ENCODE data around the gene FEZF2. TPM values are rescaled to one million over a fixed set of nuclear protein-coding genes. Genes with fewer than 3 reads are reported as not detected.

Gene FEZF2
- total and polyA plus RNA-seq, 2 experiments from 2014 or later: not detected

DNA sequence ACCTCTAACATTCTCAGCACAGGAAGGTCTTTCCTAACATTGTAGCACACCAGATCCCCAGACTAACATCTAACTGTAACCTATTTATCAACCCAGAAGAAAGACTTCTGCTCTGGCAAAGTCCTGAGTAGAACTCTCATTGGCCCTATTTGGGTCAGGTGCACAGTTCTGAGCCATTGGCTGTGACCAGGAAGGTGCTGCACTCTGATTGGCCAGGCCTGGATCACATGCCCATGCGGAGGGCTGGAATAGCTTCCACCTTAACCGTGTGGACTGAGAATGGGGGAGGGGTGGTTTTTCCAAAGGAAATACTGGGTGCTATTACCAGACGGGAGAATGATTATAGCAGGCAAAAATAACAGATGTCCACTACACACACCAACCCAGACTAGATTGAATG, 11.5 kb downstream of the FEZF2 start:
- WGBS (ENCODE audit: low lambda C conversion rate, missing lambda C conversion rate): 70% methylated on average over 3 of the region's 3 CpGs
- DNase-seq (ENCODE audit: low spot score): no peak
- Histone ChIP-seq H3K4me1 (ENCODE audit: insufficient read depth) (no peaks in the 10 kb centered on the region), H3K27ac (no peak overlapping the region), H3K9me3 (ENCODE audit: low read depth) (no peaks in the 10 kb centered on the region), H3K27me3 (peaks cover 72% of the 10 kb centered on the region), H3K9me2 (replicated peaks; ENCODE audit: insufficient read depth) (no peaks in the 10 kb centered on the region), H2AFZ (no peak overlapping the region), H3K4me2 (no peak overlapping the region), H3K79me2 (no peaks in the 10 kb centered on the region), H3K36me3 (replicated peaks; ENCODE audit: insufficient read depth, low read depth) (no peaks in the 10 kb centered on the region), H3K4me3 (no peak overlapping the region), H4K20me1 (ENCODE audit: insufficient read depth, poor library complexity, severe bottlenecking) (no peaks in the 10 kb centered on the region)
- TF ChIP-seq EZH2 (IDR thresholded peaks at IDR 0.05; ENCODE audit: borderline replicate concordance) (no peak), EZH2phosphoT487 (IDR thresholded peaks at IDR 0.05; ENCODE audit: low read depth, severe bottlenecking, unreplicated experiment) (no peak)
- TF ChIP-seq, protein P1, sequence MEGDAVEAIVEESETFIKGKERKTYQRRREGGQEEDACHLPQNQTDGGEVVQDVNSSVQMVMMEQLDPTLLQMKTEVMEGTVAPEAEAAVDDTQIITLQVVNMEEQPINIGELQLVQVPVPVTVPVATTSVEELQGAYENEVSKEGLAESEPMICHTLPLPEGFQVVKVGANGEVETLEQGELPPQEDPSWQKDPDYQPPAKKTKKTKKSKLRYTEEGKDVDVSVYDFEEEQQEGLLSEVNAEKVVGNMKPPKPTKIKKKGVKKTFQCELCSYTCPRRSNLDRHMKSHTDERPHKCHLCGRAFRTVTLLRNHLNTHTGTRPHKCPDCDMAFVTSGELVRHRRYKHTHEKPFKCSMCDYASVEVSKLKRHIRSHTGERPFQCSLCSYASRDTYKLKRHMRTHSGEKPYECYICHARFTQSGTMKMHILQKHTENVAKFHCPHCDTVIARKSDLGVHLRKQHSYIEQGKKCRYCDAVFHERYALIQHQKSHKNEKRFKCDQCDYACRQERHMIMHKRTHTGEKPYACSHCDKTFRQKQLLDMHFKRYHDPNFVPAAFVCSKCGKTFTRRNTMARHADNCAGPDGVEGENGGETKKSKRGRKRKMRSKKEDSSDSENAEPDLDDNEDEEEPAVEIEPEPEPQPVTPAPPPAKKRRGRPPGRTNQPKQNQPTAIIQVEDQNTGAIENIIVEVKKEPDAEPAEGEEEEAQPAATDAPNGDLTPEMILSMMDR (IDR thresholded peaks at IDR 0.05; ENCODE audit: poor library complexity): no peak

DNA sequence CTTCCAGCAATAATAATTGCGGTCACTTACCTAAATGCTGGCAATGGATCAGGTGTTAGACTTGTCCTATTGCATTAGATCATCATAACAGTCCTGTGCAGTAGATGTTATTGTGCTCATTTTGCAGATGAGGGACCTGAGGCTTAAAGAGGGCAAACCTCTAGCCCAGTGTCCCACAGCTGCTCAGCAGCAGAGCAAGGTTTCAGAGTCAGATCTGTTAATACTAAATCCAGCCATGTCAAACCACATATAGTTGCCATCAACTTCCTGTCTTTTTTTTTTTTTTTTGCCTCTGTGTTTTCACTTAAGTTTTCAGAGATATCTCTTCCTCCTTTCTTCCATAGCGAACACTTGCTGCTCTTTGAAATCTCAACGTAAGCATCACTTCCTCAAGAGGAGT, 12.1 kb downstream of the FEZF2 start:
- no peaks in the 10 kb centered on the region for H3K36me3 ChIP-seq (replicated peaks; ENCODE audit: insufficient read depth, low read depth)
- H3K9me3 ChIP-seq (ENCODE audit: low read depth): no peaks in the 10 kb centered on the region
- 92% methylated on average over 3 of the region's 3 CpGs for whole genome bisulfite sequencing (ENCODE audit: low lambda C conversion rate, missing lambda C conversion rate)
- no peaks in the 10 kb centered on the region for H3K9me2 ChIP-seq (replicated peaks; ENCODE audit: insufficient read depth)
- H4K20me1 ChIP-seq (ENCODE audit: insufficient read depth, poor library complexity, severe bottlenecking): no peaks in the 10 kb centered on the region
- H3K27me3 ChIP-seq: peaks cover 72% of the 10 kb centered on the region
- H3K4me1 ChIP-seq (ENCODE audit: insufficient read depth): no peaks in the 10 kb centered on the region
- H3K4me3 ChIP-seq: no peak overlapping the region
- H3K4me2 ChIP-seq: no peak overlapping the region
- no peak overlapping the region for H3K27ac ChIP-seq
- DNase-seq (ENCODE audit: low spot score): no peak
- TF ChIP-seq, protein P1 (IDR thresholded peaks at IDR 0.05; ENCODE audit: poor library complexity): no peak
- TF ChIP-seq EZH2phosphoT487 (IDR thresholded peaks at IDR 0.05; ENCODE audit: low read depth, severe bottlenecking, unreplicated experiment): no peak
- no peak for TF ChIP-seq EZH2 (IDR thresholded peaks at IDR 0.05; ENCODE audit: borderline replicate concordance)
- no peak overlapping the region for H2AFZ ChIP-seq
- no peaks in the 10 kb centered on the region for H3K79me2 ChIP-seq

GRCh38 chr3:62359531-62359930, 13.8 kb downstream of the FEZF2 start:
- Histone ChIP-seq H3K79me2 (no peaks in the 10 kb centered on the region), H2AFZ (no peak overlapping the region), H3K4me1 (ENCODE audit: insufficient read depth) (no peaks in the 10 kb centered on the region), H3K4me2 (no peak overlapping the region), H3K27me3 (peaks cover 69% of the 10 kb centered on the region), H3K27ac (no peak overlapping the region), H3K36me3 (replicated peaks; ENCODE audit: insufficient read depth, low read depth) (no peaks in the 10 kb centered on the region), H3K9me3 (ENCODE audit: low read depth) (no peaks in the 10 kb centered on the region), H3K4me3 (no peak overlapping the region), H3K9me2 (replicated peaks; ENCODE audit: insufficient read depth) (no peaks in the 10 kb centered on the region), H4K20me1 (ENCODE audit: insufficient read depth, poor library complexity, severe bottlenecking) (no peaks in the 10 kb centered on the region)
- no peak for DNase-seq (ENCODE audit: low spot score)
- WGBS (ENCODE audit: low lambda C conversion rate, missing lambda C conversion rate): 89% methylated on average over 4 of the region's 4 CpGs
- TF ChIP-seq EZH2 (IDR thresholded peaks at IDR 0.05; ENCODE audit: borderline replicate concordance): no peak
- TF ChIP-seq EZH2phosphoT487 (IDR thresholded peaks at IDR 0.05; ENCODE audit: low read depth, severe bottlenecking, unreplicated experiment): no peak
- TF ChIP-seq, protein P1 (IDR thresholded peaks at IDR 0.05; ENCODE audit: poor library complexity): no peak

- Histone ChIP-seq H3K36me3 (replicated peaks; ENCODE audit: insufficient read depth, low read depth) (no peaks in the 10 kb centered on the region), H3K27me3 (peaks cover 58% of the 10 kb centered on the region), H3K4me1 (ENCODE audit: insufficient read depth) (no peaks in the 10 kb centered on the region), H3K9me2 (replicated peaks; ENCODE audit: insufficient read depth) (no peaks in the 10 kb centered on the region), H3K79me2 (no peaks in the 10 kb centered on the region), H3K9me3 (ENCODE audit: low read depth) (no peaks in the 10 kb centered on the region), H3K4me2 (no peak overlapping the region), H3K4me3 (no peak overlapping the region), H3K27ac (no peak overlapping the region), H4K20me1 (ENCODE audit: insufficient read depth, poor library complexity, severe bottlenecking) (no peaks in the 10 kb centered on the region), H2AFZ (no peak overlapping the region)
- DNase-seq (ENCODE audit: low spot score): no peak
- no peak for TF ChIP-seq EZH2phosphoT487 (IDR thresholded peaks at IDR 0.05; ENCODE audit: low read depth, severe bottlenecking, unreplicated experiment)
- TF ChIP-seq, protein P1 (IDR thresholded peaks at IDR 0.05; ENCODE audit: poor library complexity): no peak
Measured at GRCh38 chr3:62356356-62356755, 17.0 kb downstream of the FEZF2 start.
